ENCODE measurements around the gene PROCA1. TPM values are rescaled to one million over a fixed set of nuclear protein-coding genes. Genes with fewer than 3 reads are reported as not detected.
A peak's percentile ranks its signal among the peaks of the same experiment; 100 is the strongest.

The PROCA1 gene
- total and polyA plus RNA-seq, 5 donors from 2014 or later: 0.37 to 5.3 (median 0.65) TPM; not detected in 1

DNA sequence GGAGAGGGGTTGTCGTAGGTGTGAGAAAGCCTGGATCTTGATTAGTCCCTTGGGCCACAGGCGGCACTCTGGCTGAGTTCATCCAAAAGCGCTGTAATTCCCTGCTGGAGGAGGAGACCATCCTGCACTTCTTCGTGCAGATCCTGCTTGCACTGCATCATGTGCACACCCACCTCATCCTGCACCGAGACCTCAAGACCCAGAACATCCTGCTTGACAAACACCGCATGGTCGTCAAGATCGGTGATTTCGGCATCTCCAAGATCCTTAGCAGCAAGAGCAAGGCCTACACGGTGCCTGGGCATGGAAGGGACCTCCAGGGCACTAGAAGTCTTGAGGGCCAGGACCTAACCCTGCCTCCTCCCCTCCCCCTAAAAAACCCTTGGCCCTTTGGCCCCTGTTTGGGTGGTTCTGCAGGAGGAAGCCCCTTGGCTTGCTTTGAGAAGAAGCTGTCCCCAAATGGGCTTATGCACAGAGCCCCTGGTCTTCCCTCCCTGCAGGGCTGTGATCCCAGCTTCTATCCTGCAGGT, 23.1 kb upstream of the PROCA1 start:
- Histone ChIP-seq H3K27me3 (ENCODE audit: control insufficient read depth, insufficient read depth, low read length) (no peaks in the 10 kb centered on the region), H3K36me3 (ENCODE audit: control insufficient read depth, insufficient read depth, low read length) (no peaks in the 10 kb centered on the region), H3K27ac (ENCODE audit: insufficient read depth, low read length, poor library complexity, severe bottlenecking) (no peak overlapping the region), H3K4me1 (ENCODE audit: control insufficient read depth, insufficient read depth, low read length, poor library complexity, severe bottlenecking) (no peaks in the 10 kb centered on the region), H3K4me3 (ENCODE audit: low read depth, low read length) (no peak overlapping the region), H3K9me3 (ENCODE audit: control insufficient read depth in 2 of 2, low read length in 2 of 2) (no peaks in the 10 kb centered on the region)
- no peak overlapping the region for H3K27ac Mint-ChIP-seq
- no peaks in the 10 kb centered on the region for H3K9me3 Mint-ChIP-seq
- H3K4me3 Mint-ChIP-seq: no peak overlapping the region
- DNase-seq: no peak
- peaks cover 0 to 17% (median 13%) of the 10 kb centered on the region in 4 donors for H3K4me1 Mint-ChIP-seq
- H3K27me3 Mint-ChIP-seq: no peaks in the 10 kb centered on the region
- ATAC-seq (ENCODE audit: low read depth in 2 of 2): no peak
- H3K36me3 Mint-ChIP-seq: peaks cover 9% of the 10 kb centered on the region

- H3K27ac ChIP-seq (ENCODE audit: insufficient read depth, low read length, poor library complexity, severe bottlenecking): no peak overlapping the region
- no peaks in the 10 kb centered on the region for H3K9me3 Mint-ChIP-seq
- peaks cover under 1% of the 10 kb centered on the region for H3K27me3 Mint-ChIP-seq
- H3K27ac Mint-ChIP-seq: no peak overlapping the region
- H3K27me3 ChIP-seq (ENCODE audit: control insufficient read depth, insufficient read depth, low read length): no peaks in the 10 kb centered on the region
- ATAC-seq (ENCODE audit: low read depth in 2 of 2) (no peak), DNase-seq (no peak)
- peaks cover 7% of the 10 kb centered on the region for H3K4me1 ChIP-seq (ENCODE audit: control insufficient read depth, insufficient read depth, low read length, poor library complexity, severe bottlenecking)
- no peaks in the 10 kb centered on the region for H3K36me3 ChIP-seq (ENCODE audit: control insufficient read depth, insufficient read depth, low read length)
- H3K9me3 ChIP-seq (ENCODE audit: control insufficient read depth in 2 of 2, low read length in 2 of 2): no peaks in the 10 kb centered on the region
- H3K36me3 Mint-ChIP-seq: peaks cover 4% of the 10 kb centered on the region
- peaks cover 4 to 17% (median 14%) of the 10 kb centered on the region in 4 donors for H3K4me1 Mint-ChIP-seq
- H3K4me3 ChIP-seq (ENCODE audit: low read depth, low read length): no peak overlapping the region
- no peak overlapping the region for H3K4me3 Mint-ChIP-seq
These were observed 21.7 kb upstream of the PROCA1 start for GRCh38 chr17:28733346-28733745.

GRCh38 chr17:28729950-28730330, 18.3 kb upstream of the PROCA1 start:
- Histone ChIP-seq H3K4me1 (ENCODE audit: control insufficient read depth, insufficient read depth, low read length, poor library complexity, severe bottlenecking) (peaks cover 31% of the 10 kb centered on the region), H3K4me3 (ENCODE audit: low read depth, low read length) (no peak overlapping the region), H3K27me3 (ENCODE audit: control insufficient read depth, insufficient read depth, low read length) (no peaks in the 10 kb centered on the region), H3K9me3 (ENCODE audit: control insufficient read depth in 2 of 2, low read length in 2 of 2) (no peaks in the 10 kb centered on the region), H3K27ac (ENCODE audit: insufficient read depth, low read length, poor library complexity, severe bottlenecking) (no peak overlapping the region), H3K36me3 (ENCODE audit: control insufficient read depth, insufficient read depth, low read length) (peaks cover 2% of the 10 kb centered on the region)
- peaks cover 10 to 38% (median 23%) of the 10 kb centered on the region in 4 donors for H3K4me1 Mint-ChIP-seq
- peaks cover 4% of the 10 kb centered on the region for H3K27me3 Mint-ChIP-seq
- peak overlapping the region in 2 of 4 donors; percentile 82 to 93 for H3K4me3 Mint-ChIP-seq
- H3K27ac Mint-ChIP-seq: peak overlapping the region in 1 of 3 donors; percentile 8
- DNase-seq (no peak), ATAC-seq (ENCODE audit: low read depth in 2 of 2) (no peak)
- H3K9me3 Mint-ChIP-seq: no peaks in the 10 kb centered on the region
- peaks cover under 1% of the 10 kb centered on the region for H3K36me3 Mint-ChIP-seq

DNA sequence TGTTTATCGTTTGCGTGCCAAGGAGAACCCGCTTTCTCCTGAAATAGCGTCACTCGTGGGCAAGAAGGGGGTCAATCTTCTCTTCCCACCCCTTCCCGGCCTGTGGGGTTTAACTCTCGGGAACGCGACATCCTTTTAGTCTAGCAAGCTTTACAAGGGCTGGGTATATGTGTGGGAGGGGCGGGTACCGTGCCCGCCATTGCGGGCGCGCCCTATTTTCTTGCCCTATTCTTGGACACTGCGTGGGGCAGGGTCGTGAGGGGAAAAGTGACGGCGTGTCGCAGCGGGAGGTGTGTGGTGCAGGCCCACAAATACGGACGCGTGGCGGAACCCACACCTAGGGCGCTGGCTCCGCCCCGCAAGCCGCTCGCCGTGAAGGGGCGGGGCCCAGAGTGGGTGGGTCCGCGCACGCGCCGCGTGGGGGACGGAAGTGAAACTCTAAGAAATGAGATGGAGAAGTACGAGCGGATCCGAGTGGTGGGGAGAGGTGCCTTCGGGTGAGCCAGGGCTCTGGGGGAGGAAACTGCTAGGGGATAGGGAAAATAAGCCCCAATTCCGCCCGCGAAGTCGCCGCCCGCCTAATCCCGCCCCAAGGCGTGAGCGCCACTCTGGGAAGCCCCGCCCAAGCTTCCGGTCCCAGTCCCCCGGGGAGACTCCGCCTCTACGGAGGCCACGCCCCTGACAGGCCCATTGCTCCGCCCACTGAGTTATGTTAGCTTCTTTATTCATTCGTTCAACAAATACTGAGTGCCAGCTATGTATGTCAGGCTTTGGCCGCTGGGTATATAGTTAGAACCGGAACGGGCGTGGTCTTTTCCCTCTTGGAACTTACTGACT, 16.9 kb upstream of the PROCA1 start, which contains the start of gene NEK8:
Gene NEK8, plus strand, starts transcription at position 425 of the 837 bp plus-strand sequence. Its CDS starts 26 bp downstream, at position 451.
- Histone ChIP-seq H3K27me3 (ENCODE audit: control insufficient read depth, insufficient read depth, low read length) (no peaks in the 10 kb centered on the region), H3K9me3 (ENCODE audit: control insufficient read depth in 2 of 2, low read length in 2 of 2) (no peaks in the 10 kb centered on the region), H3K36me3 (ENCODE audit: control insufficient read depth, insufficient read depth, low read length) (peaks cover 15% of the 10 kb centered on the region), H3K4me1 (ENCODE audit: control insufficient read depth, insufficient read depth, low read length, poor library complexity, severe bottlenecking) (peaks cover 32% of the 10 kb centered on the region), H3K27ac (ENCODE audit: insufficient read depth, low read length, poor library complexity, severe bottlenecking) (peak within 1 kb of the TSS; percentile 100), H3K4me3 (ENCODE audit: low read depth, low read length) (peak within 1 kb of the TSS; percentile 84)
- Mint-ChIP-seq H3K36me3 (peaks cover 14% of the 10 kb centered on the region), H3K9me3 (no peaks in the 10 kb centered on the region), H3K27me3 (peaks cover 4% of the 10 kb centered on the region), H3K27ac (peak within 1 kb of the TSS; percentile 98 to 100 (median 98)), H3K4me1 (peaks cover 10 to 49% (median 30%) of the 10 kb centered on the region in 4 donors), H3K4me3 (peak within 1 kb of the TSS; percentile 93 to 100 (median 97))
- ATAC-seq (ENCODE audit: low read depth in 2 of 2): peak; percentile 61 to 67
- DNase-seq: peak; percentile 92 to 98 (median 95)

- H3K36me3 ChIP-seq (ENCODE audit: control insufficient read depth, insufficient read depth, low read length): peaks cover 30% of the 10 kb centered on the region
- H3K4me1 Mint-ChIP-seq: peaks cover 10 to 62% (median 35%) of the 10 kb centered on the region in 4 donors
- no peaks in the 10 kb centered on the region for H3K27me3 ChIP-seq (ENCODE audit: control insufficient read depth, insufficient read depth, low read length)
- peak overlapping the region; percentile 82 to 100 (median 98) for H3K27ac Mint-ChIP-seq
- H3K4me3 ChIP-seq (ENCODE audit: low read depth, low read length): peak overlapping the region; percentile 84
- H3K36me3 Mint-ChIP-seq: peaks cover 27% of the 10 kb centered on the region
- H3K9me3 ChIP-seq (ENCODE audit: control insufficient read depth in 2 of 2, low read length in 2 of 2): no peaks in the 10 kb centered on the region
- peak overlapping the region; percentile 93 to 100 (median 97) for H3K4me3 Mint-ChIP-seq
- peak overlapping the region; percentile 100 for H3K27ac ChIP-seq (ENCODE audit: insufficient read depth, low read length, poor library complexity, severe bottlenecking)
- H3K4me1 ChIP-seq (ENCODE audit: control insufficient read depth, insufficient read depth, low read length, poor library complexity, severe bottlenecking): peaks cover 45% of the 10 kb centered on the region
- DNase-seq (peak; percentile 83 to 91 (median 89)), ATAC-seq (ENCODE audit: low read depth in 2 of 2) (peak; percentile 52 to 53)
- H3K9me3 Mint-ChIP-seq: no peaks in the 10 kb centered on the region
- H3K27me3 Mint-ChIP-seq: peaks cover 4% of the 10 kb centered on the region
These were observed 15.2 kb upstream of the PROCA1 start for GRCh38 chr17:28726627-28727491.

- peaks cover 4% of the 10 kb centered on the region for H3K27me3 Mint-ChIP-seq
- H3K9me3 Mint-ChIP-seq: no peaks in the 10 kb centered on the region
- Histone ChIP-seq H3K27me3 (ENCODE audit: control insufficient read depth, insufficient read depth, low read length) (no peaks in the 10 kb centered on the region), H3K4me1 (ENCODE audit: control insufficient read depth, insufficient read depth, low read length, poor library complexity, severe bottlenecking) (peaks cover 51% of the 10 kb centered on the region), H3K4me3 (ENCODE audit: low read depth, low read length) (peak within 1 kb of the TSS; percentile 84), H3K27ac (ENCODE audit: insufficient read depth, low read length, poor library complexity, severe bottlenecking) (peak within 1 kb of the TSS; percentile 100), H3K9me3 (ENCODE audit: control insufficient read depth in 2 of 2, low read length in 2 of 2) (no peaks in the 10 kb centered on the region), H3K36me3 (ENCODE audit: control insufficient read depth, insufficient read depth, low read length) (peaks cover 34% of the 10 kb centered on the region)
- DNase-seq: peak; percentile 63 to 83 (median 65)
- peak; percentile 42 to 46 for ATAC-seq (ENCODE audit: low read depth in 2 of 2)
- H3K36me3 Mint-ChIP-seq: peaks cover 31% of the 10 kb centered on the region
- H3K4me1 Mint-ChIP-seq: peaks cover 10 to 68% (median 37%) of the 10 kb centered on the region in 4 donors
- H3K27ac Mint-ChIP-seq: peak within 1 kb of the TSS; percentile 82 to 100 (median 98)
- peak within 1 kb of the TSS; percentile 96 to 100 (median 98) for H3K4me3 Mint-ChIP-seq
These were observed 14.5 kb upstream of the PROCA1 start, which contains the start of gene TLCD1 for GRCh38 chr17:28726226-28726626. Gene TLCD1 (minus strand): TSS chr17:28726233. CDS start chr17:28726097, 136 bp downstream.

GRCh38 chr17:28725660-28726225, 14.1 kb upstream of the PROCA1 start:
- Histone ChIP-seq H3K27ac (ENCODE audit: insufficient read depth, low read length, poor library complexity, severe bottlenecking) (peak overlapping the region; percentile 45), H3K4me3 (ENCODE audit: low read depth, low read length) (peak overlapping the region; percentile 7)

More at GRCh38 chr17:28725660-28726225, 14.1 kb upstream of the PROCA1 start:
- Histone ChIP-seq H3K9me3 (ENCODE audit: control insufficient read depth in 2 of 2, low read length in 2 of 2) (no peaks in the 10 kb centered on the region), H3K4me1 (ENCODE audit: control insufficient read depth, insufficient read depth, low read length, poor library complexity, severe bottlenecking) (peaks cover 56% of the 10 kb centered on the region), H3K27me3 (ENCODE audit: control insufficient read depth, insufficient read depth, low read length) (no peaks in the 10 kb centered on the region), H3K36me3 (ENCODE audit: control insufficient read depth, insufficient read depth, low read length) (peaks cover 34% of the 10 kb centered on the region)
- H3K27ac Mint-ChIP-seq: peak overlapping the region; percentile 76 to 83 (median 80)
- H3K36me3 Mint-ChIP-seq: peaks cover 34% of the 10 kb centered on the region
- peaks cover 4% of the 10 kb centered on the region for H3K27me3 Mint-ChIP-seq
- H3K4me1 Mint-ChIP-seq: peaks cover 10 to 73% (median 38%) of the 10 kb centered on the region in 4 donors
- peak in 2 of 3 donors; percentile 35 to 65 for DNase-seq
- peak in 1 of 2 donors; percentile 0 for ATAC-seq (ENCODE audit: low read depth in 2 of 2)
- H3K9me3 Mint-ChIP-seq: no peaks in the 10 kb centered on the region
- H3K4me3 Mint-ChIP-seq: peak overlapping the region; percentile 82 to 99 (median 92)
